Middle frontal gyrus (tissue), 1 donor: ENCODE measurements around the gene DNAJC11.
"Not testable (repeated sequence)": the region's sequence is repeated elsewhere in the genome, so short reads cannot be mapped to it uniquely, and the experiment has no call there.

ENCODE experiments used
- DNase-seq: peaks from one replicate; pipeline ENCODE4 v3.0.0-alpha.2; 2015; ENCODE audit warnings: low spot score; ENCODE audit errors: extremely low spot score

The DNAJC11 gene

DNA sequence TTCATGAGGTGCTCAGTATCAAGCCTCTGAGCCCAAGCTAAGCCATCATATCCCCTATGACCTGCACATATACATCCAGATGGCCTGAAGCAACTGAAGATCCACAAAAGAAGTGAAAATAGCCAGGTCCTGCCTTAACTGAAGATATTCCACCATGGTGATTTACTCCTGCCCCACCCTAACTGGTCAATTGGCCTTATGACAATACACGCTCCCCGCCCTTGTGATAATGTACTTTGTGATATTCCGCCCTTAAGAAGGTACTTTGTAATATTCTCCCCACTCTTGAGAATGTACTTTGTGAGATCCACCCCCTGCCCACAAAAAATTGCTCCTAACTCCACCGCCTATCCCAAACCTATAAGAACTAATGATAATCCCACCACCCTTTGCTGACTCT is 1.7 kb downstream of the DNAJC11 start:
- not testable (repeated sequence) for DNase-seq

DNA sequence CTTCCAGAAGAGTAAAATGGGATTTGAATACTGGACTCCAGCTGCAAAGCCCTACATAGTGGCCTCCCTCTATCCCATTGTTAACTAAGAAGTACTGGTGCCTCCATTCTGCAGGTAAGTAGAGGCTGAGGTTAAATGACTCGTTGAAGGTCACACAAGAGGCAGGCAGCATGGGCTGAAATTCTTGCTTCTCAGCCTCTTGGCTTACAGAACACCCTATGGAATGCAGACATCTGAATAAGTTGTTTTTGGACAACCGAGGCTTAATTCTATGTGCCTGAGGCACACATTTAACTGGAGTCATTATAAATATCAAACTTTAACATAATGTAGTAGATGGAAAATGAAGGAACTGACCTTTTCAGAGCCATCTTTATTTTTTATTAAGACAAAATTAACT is 5.7 kb downstream of the DNAJC11 start:
- no peak for DNase-seq

DNA sequence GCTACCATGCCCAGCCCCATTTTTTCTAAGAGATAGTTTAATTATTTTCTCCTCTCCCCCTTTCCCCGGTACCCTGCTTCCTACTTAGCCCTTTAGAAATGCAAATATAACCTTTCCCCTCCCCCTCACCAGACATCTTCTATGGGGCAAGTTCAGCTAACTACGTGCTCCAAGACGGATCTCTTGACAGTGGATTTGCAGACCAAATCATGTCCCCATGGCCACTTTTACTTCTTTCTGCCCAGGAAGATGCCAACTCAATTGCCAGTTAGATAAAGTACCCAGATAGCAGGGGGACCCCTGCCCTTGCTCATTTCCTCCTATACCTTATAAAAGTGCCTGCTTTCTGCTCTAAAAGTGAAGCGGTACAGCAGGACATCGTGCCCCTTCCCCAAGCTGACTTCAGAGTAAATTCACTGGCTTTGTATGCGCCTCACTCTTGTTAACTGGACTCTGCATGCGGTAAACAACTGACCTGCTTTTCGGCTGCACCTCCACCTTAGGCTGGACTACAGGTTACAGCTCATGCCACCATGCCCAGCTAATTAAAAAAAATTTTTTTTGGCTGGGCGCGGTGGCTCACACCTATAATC is 7.4 kb downstream of the DNAJC11 start:
- DNase-seq: no peak

DNA sequence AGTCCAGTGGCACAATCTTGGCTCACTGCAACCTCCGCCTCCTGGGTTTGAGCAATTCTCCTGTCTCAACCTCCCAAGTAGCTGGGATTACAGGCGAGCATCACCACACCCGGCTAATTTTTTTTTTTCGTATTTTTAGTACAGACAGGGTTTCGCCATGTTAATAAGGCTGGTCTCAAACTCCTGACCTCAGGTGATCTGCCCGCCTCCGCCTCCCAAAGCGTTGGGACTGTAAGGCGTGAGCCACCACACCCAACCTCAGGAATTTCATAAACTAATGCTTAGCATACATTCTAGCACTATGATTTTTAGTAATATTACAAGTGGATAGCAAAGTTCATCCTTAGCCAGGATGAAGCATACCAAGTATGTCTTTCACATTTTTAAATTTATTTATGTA is 8.7 kb downstream of the DNAJC11 start:
- DNase-seq: no peak

DNA sequence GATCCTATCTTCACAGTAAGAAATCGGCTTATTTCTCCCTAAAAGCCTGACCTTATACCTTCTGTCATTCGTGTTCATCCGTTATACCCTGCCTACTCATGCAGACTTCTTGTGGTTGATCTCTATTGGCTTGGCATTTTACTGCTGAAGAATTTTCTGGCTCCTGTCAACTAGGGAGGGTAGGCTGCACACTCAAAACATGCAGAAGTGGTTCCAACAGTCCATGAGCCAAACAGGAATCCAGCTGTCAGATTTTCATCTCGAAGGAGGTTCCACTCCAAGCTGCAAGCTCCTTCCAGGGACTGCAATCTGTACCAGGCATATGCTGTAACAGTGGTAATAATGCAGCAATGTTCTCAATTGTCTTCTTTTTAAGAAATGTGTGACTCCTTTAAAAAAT is 10.1 kb downstream of the DNAJC11 start:
- no peak for DNase-seq

DNA sequence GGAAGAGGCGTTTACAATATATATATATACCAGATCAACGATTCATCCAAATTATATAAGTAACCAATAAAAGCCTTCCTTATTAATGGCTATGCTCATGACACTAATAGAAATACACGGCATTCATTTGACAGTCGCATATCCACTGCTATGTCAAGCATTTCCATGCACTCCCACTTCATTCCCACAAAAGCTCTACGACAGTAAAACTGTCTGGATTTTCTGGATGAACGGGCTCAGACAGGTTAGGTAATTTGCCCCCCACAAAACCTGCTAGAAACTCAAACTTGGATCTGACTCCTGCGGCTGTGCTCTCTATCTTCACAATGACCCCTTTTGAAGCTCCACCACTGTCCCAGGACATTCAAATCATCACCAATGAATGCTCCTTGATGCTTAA is 11.4 kb downstream of the DNAJC11 start:
- no peak for DNase-seq

DNA sequence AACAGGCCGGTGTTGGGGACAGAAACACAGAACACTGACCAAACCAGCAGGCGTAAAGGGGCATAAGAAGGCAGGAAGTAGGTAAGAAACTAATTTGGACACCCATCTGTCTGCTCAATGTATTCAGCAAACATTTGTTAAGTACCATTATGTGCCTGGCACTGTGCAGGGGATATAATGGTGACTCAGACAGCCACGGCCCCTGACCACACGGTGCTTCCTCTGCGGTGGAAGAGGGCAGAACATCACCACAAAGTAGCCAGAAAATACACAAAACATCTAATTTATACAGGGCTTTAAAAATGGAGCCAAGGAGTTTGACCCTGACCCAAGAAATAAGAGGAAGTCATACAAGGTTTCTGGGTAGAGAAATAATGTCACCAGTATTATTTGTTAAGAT is 12.9 kb downstream of the DNAJC11 start:
- no peak for DNase-seq

DNA sequence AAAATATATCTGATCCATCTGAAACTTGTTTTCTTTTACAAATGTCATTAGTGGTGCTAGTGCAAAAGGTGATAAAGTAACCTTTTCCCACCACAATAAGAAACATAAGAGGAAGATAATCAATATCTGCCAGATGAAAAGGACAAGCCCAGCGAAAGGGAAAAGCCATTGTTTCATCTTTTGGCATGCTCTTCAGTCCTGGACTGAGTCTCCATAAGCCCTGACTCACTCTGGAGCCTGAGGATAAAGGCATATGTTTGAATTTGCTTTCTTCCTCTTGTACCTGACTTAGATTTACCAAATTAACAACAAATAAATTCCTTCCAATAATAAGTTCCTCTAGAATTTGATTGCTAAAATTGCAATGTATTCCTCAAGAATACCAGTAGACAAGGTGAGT is 13.6 kb downstream of the DNAJC11 start:
- DNase-seq: no peak

DNA sequence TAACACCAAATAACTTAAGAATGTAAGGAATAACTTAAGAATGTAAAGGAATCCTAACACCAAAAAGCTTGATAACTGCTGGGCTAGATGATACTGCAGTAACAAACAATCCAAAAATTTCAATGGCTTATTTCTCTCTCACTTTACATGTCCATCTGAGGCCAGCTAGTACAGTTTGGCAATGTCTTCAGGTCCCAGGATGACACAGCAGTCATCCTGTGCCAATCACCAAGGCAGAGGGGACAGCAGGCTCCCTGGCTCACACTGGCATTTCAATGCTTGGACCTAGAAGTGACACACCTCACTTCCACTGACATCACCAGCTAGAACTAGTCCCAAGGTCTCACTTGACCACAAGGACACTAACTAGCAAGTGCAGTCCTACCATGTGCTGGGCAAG is 15.3 kb downstream of the DNAJC11 start:
- no peak for DNase-seq

DNA sequence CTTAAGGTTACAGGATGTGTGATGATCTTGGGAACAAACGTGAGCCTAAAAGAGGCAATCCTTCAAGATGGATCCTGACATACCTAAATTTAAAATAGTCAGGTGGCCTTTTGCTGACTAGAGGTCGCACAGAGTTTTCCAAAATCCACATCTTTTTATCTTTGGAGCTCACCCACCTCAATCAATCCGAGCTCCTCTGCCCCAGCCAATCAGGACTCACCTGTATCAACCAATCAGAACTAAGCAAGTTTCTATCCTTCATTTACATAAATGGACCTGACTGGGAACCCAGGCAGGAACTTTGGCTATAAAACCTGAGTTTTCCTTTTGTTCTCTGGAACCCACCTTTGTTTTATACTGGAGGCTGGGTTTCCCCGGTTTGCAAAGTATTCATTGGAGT is 16.2 kb downstream of the DNAJC11 start:
- DNase-seq: no peak

DNA sequence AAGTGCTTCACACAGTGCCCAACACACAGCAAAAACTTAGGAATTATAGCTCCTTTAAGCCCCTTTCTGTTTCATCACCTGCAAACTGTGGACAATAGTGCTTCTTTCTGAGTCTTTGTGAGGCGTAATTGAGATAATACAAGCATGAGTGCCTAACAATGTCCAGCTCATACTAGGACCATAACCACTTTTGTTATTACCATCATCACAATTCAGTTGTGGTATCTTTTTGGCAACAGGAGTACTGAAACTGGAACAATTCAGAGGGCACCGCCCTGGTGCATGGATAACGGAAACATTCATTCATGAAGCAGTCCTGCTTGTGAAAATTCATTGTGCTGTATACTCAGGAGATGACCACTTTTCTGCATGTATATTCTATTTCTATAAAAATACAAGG is 18.2 kb downstream of the DNAJC11 start:
- DNase-seq: no peak

DNA sequence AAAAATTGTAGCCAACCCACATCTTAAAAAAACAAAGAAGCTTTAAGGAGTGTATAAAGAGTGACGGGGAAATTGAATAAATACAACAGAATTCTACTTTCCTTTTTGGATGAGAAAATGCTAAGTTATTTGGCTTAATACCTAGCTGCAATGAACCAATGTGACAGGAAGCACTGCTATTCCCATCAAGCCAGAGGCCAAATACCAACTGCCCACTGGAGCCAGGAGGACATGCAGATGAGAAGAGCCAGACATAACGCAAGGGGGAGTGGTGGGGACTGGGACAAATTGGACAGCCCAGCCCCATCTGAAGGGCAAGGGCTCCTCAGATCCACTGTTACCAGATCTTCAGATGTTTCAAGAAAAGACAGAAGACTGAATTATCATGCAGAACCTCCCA is 25.7 kb downstream of the DNAJC11 start:
- no peak for DNase-seq

DNA sequence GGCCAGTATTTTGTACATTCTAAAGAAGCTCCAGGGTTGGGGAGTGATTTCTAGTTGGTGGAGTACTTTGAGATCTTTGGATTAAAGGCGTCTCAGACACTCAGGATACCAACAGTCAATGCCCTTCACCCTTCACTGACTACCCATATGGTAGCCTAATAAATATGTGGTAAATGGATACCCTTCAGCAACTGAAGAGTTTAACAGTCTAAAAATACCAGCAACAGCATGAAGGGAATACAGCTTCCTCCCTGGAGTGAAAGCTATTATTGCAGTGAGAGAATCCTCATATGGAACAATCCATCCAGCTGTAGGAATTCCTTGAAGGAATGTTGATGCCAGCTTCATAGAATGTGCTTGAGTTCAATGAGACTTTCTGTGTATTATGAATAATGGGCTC is 26.8 kb downstream of the DNAJC11 start:
- DNase-seq: no peak

DNA sequence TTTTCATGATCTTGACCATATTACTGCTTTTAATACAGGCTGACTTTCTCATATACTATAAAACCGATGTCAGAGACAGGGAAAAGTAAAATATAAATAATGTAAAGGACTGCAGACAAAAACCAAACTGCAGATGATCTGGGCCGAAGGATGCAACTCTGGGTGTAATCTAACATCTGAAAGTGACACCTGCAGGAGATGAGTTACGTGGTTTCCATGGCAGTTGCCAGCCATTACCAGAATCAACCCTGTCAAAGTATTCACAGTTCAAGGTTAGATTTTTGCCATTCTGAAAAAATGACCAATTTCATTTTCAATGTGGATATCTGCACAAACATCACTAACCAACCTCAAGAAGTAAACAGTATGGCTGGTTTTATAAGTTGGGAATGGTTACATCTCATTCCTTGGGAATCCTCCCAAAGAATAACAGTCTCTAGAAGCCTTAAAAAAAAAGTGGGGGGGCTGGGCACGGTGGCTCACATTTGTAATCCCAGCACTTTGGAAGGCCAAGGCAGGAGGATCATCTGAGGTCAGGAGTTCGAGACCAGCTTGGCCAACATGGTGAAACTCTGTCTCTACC is 27.7 kb downstream of the DNAJC11 start:
- no peak for DNase-seq

DNA sequence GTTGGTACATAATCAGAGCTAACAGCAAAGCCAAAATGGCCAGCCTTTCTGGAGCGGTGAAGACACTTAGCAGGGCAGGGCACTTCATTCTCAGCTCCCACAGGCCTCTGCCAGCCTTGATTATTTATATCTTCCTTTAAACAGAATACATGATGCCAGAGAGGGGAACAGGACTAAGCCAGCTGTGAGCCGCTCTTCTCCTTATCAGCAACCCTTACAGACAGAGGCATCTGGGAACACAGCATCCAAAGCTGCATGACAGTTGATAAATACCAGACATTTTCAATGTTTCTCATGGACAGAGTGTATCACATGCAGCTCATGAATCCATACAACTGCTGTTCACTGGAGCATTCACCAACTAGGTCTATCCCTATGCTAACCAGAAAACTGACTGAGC is 29.1 kb downstream of the DNAJC11 start:
- no peak for DNase-seq

DNA sequence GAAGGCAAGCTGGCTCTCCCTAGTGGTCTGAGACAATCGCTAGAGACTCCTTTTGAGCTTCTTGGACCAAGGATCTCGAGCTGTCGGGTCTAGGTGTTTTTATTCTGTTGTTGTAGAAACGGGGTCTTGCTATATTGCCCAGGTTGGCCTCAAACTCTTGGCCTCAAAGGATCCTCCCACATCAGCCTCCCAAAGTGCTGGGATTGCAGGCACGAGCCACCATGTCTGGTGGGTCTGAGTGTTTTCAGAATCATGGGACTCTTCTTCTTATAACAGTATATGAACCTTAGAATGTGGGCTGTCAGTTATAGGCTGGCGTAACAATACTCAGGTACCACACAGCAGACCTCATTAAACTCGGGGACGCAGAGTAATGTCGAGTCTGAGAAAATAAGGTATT is 33.1 kb downstream of the DNAJC11 start:
- DNase-seq: no peak

DNA sequence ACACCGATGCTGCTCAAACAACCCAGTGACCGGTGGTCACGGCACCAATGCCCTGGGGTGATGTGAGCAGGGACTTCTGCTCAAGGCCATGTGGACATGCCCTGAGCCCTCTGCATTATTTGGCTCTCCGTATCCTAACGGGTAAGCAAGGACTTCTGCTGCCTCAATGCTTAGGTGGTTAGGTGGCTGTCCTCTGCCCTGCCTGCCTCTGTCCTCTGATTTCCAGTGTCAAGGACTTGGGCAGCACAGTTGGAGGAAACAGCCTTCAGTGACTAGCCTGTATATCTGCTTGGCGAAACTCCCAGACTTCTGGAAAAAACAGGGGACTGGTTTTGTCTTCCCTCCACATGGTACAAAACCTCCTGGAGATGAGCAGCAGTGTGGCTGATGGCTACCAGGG is 34.5 kb downstream of the DNAJC11 start:
- DNase-seq: no peak

DNA sequence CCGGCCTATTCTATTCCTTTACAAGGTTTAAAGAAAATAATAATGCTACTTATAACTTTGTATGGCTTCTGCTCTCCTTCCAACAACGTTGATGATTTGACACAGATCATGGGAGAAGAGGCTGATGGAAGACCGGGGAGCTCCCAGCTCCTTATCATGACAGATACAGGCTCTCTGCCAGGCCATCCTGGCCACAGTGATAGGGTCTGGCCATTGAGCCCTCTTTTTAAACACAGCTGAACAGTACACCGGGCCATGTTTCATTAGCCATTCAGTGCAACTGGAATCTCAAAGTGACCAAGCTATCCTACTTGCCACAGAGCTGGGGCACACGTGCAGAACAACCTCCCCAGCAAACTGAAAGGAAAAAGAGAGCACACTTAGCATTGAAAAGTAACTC is 34.9 kb downstream of the DNAJC11 start:
- no peak for DNase-seq

DNA sequence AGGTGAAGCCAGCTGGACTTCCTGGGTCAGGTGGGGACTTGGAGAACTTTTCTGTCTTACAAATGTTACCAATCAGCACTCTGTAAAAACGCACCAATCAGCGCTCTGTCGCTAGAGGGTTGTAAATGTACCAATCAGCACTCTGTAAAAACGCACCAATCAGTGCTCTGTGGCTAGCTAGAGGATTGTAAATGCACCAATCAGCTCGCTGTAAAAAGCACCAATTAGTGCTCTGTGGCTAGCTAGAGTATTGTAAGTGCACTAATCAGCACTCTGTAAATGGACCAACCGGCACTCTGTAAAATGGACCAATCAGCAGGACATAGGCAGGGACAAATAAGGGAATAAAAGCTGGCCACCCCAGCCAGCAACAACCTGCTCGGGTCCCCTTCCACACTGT is 39.1 kb downstream of the DNAJC11 start:
- DNase-seq: not testable (repeated sequence)

DNA sequence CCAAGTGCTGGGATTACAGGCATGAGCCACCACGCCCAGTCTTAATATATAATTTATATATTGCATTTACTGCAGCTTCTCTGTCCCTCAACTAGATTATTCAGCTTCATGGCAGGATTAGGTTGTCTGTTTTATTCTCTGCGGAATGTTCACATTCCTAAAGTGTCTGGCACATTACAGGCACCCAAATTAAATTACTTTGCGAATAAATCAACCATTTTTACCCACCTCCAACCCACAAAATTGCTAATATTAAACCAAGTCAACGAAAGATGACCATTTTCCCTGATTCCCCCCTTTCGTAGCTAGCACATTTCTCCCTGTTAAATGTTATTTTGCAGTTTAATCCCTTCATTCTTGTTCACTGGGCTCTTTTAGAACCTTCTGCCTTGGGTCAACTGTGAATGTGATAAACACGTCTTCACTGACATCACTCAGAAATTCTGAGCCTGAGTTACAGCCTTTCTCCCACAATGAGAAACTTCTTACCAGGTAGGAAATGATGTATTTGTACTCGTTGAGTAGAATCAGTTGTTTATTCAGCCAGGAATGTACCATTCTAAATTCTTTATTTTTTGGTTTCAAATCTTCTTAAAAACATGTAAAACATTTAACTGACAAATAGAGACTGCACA is 41.1 kb downstream of the DNAJC11 start:
- DNase-seq: no peak

DNA sequence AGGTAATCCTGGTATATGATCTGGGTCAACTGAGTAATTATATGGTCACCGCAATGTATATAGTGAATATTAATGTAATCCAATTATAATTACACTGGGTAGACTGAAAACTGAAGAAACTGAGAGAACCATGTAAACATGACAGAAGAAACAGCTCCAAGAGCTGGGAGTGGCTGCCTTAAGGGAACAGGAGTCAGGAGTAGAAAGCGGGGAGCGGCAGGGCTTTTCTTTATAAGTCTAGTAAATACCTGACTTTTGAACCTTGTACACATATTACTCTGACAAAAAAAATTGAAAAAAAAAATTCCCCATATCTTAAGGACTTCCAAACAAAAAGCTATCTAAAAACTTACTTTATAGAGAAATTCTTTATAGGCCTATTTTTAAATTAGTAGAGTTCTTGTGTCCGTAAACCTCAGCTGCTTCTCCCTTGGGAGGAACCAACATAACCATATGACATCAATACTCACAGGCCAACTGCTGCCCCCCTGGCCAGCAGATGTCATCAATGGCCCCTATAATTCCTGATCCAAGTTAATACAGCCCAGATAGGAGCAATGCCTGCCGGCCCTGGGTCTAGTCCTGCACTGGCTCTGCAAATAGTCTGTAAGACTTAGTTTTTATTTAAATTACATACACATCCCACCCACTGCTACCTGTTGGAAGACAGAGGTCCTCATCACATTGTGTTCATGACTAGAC is 43.1 kb downstream of the DNAJC11 start:
- no peak for DNase-seq

DNA sequence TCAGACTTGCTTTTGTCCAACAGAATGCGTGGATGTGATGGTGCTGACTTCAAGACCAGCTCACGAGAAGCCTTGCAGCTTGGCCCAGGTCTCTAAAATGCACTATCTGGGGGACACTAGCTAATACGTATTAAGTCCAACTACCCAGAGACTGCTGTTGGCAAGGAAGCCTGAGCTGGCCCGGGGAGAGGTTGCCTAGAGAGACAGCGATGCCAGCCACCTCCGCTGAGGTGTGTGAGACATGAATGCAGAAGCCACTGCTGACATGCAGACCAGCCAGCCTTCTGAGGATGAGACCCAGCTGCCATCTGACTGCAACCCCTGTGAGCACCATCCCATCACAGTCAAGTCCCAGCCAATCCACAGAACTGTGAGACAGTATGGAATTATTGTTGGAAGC is 44.5 kb downstream of the DNAJC11 start:
- no peak for DNase-seq
